Measurements from ENCODE around the gene TMEM135.

DNA sequence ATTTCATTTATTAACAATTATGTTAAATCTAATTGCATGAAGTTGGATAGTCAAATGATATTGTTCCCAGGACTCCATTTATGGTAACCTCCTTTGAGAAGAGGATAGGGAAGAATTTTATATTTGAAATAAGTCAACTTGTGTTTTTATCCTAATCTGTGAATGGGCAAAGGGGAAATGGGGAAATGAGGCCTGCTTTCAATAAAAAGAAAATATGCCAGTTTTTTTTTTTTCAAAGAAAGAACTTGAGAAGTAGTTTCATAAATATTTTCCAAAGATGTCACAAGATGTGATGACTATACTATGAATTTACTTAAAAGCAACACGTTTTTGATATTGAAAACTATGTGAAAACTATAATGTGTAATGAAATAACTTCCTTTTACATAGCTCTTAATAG lies 201.8 kb downstream of the TMEM135 start:
- TF ChIP-seq, protein P1, sequence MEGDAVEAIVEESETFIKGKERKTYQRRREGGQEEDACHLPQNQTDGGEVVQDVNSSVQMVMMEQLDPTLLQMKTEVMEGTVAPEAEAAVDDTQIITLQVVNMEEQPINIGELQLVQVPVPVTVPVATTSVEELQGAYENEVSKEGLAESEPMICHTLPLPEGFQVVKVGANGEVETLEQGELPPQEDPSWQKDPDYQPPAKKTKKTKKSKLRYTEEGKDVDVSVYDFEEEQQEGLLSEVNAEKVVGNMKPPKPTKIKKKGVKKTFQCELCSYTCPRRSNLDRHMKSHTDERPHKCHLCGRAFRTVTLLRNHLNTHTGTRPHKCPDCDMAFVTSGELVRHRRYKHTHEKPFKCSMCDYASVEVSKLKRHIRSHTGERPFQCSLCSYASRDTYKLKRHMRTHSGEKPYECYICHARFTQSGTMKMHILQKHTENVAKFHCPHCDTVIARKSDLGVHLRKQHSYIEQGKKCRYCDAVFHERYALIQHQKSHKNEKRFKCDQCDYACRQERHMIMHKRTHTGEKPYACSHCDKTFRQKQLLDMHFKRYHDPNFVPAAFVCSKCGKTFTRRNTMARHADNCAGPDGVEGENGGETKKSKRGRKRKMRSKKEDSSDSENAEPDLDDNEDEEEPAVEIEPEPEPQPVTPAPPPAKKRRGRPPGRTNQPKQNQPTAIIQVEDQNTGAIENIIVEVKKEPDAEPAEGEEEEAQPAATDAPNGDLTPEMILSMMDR (IDR thresholded peaks at IDR 0.05) = no peak
- TF ChIP-seq POLR2A (IDR thresholded peaks at IDR 0.05) = no peak

Measured in breast epithelium (tissue), 3 donors.